Measurements from ENCODE around the gene MDGA2. TPM values are rescaled to one million over a fixed set of nuclear protein-coding genes. Genes with fewer than 3 reads are reported as not detected.
"Not testable (repeated sequence)": the region's sequence is repeated elsewhere in the genome, so short reads cannot be mapped to it uniquely, and the experiment has no call there.

Gene MDGA2
- polyA plus RNA-seq, 1 of the 3 experiments (the other 2 are of a cell fraction): not detected

DNA sequence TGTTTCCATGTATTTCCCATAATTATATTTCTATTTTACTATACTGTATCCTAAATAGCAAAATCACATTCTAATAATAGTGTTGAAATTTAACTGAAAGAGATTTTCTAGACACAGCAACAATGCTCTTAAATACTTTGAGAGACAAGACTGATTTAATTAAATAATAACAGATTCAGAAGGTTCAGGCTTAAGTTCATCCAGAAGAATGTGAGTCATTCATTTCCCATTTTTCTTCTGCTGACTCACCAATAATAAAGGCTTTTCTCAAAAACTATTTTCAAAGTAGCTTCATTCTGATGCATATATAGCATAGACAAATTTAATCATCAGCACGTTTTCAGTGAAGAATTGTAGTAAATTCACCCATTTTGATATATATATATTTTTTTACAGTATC, 481.4 kb downstream of the MDGA2 start:
- Histone ChIP-seq H3F3A (replicated peaks; ENCODE audit: insufficient read depth) (peaks cover 6% of the 10 kb centered on the region), H3K79me2 (ENCODE audit: insufficient read depth) (no peaks in the 10 kb centered on the region), H3K9ac (no peak overlapping the region), H2AFZ (ENCODE audit: low read depth) (no peak overlapping the region), H3K4me3 (ENCODE audit: low read depth in 2 of 2, low read length in 1 of 2) (no peak overlapping the region), H3K4me1 (ENCODE audit: control insufficient read depth in 1 of 2, insufficient read depth in 2 of 2, low read depth in 1 of 2, low read length in 1 of 2) (no peaks in the 10 kb centered on the region; a peak in 1 of 4 replicates), H3K4me2 (no peak overlapping the region), H3K36me3 (replicated peaks in 1 of 2; ENCODE audit: control insufficient read depth in 1 of 2, insufficient read depth in 2 of 2, low read length in 1 of 2) (no peaks in the 10 kb centered on the region), H3K9me2 (no peaks in the 10 kb centered on the region), H3K27me3 (ENCODE audit: insufficient read depth) (no peaks in the 10 kb centered on the region), H3K9me3 (no peaks in the 10 kb centered on the region), H3K27ac (ENCODE audit: low read depth in 2 of 2, low read length in 1 of 2) (peak overlapping the region in 1 of 2 experiments; percentile 51; a peak in 2 of 4 replicates), H4K20me1 (ENCODE audit: insufficient read depth) (no peaks in the 10 kb centered on the region)
- WGBS (ENCODE audit: low lambda C conversion rate): 0% methylated on average over 1 of the region's 1 CpG
- DNase-seq: no peak
- TF ChIP-seq RFX5 (IDR thresholded peaks at IDR 0.05; ENCODE audit: low read length): no peak
- no peak for TF ChIP-seq POLR2AphosphoS5 (IDR thresholded peaks at IDR 0.05; ENCODE audit: low read depth, low read length)
- TF ChIP-seq, protein P1, sequence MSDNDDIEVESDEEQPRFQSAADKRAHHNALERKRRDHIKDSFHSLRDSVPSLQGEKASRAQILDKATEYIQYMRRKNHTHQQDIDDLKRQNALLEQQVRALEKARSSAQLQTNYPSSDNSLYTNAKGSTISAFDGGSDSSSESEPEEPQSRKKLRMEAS (IDR thresholded peaks at IDR 0.05; ENCODE audit: low read depth): no peak
- TF ChIP-seq FOSL2 (IDR thresholded peaks at IDR 0.05; ENCODE audit: borderline replicate concordance, low read depth): peak; percentile 33; the same call in 1 of the 2 replicates
- TF ChIP-seq SMC3 (IDR thresholded peaks at IDR 0.05; ENCODE audit: low read depth, low read length): no peak
- ChIA-PET POLR2A (no interaction called here), CTCF (no interaction called here)

DNA sequence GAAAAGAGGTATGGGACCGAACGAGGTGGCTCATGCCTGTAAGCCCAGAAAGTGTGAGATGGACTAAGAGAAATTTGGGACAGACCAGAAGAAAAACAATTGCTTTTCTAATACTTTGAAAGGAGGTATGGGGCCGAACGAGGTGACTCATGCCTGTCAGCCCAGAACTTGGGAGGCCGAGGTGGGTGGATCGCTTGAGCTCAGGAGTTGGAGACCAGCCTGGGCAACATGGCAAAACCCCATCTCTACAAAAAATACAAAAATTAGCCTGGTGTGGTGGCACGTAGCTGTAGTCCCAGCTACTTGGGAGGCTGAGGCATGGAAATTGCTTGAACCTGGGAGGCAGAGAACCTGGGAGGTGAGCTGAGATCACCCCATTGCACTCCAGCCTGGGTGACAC, 483.2 kb downstream of the MDGA2 start:
- H4K20me1 ChIP-seq (ENCODE audit: insufficient read depth); POLR2A ChIA-PET; H3K27me3 ChIP-seq (ENCODE audit: insufficient read depth); H2AFZ ChIP-seq (ENCODE audit: low read depth); H3K27ac ChIP-seq (ENCODE audit: low read depth in 2 of 2, low read length in 1 of 2); DNase-seq; H3K79me2 ChIP-seq (ENCODE audit: insufficient read depth); H3K9ac ChIP-seq; H3K36me3 ChIP-seq (replicated peaks in 1 of 2; ENCODE audit: control insufficient read depth in 1 of 2, insufficient read depth in 2 of 2, low read length in 1 of 2); H3F3A ChIP-seq (replicated peaks; ENCODE audit: insufficient read depth); H3K9me3 ChIP-seq; H3K4me1 ChIP-seq (ENCODE audit: control insufficient read depth in 1 of 2, insufficient read depth in 2 of 2, low read depth in 1 of 2, low read length in 1 of 2); H3K4me3 ChIP-seq (ENCODE audit: low read depth in 2 of 2, low read length in 1 of 2); H3K9me2 ChIP-seq: not testable (repeated sequence)
- WGBS (ENCODE audit: low lambda C conversion rate): 10% methylated on average over 6 of the region's 7 CpGs
- H3K4me2 ChIP-seq: peak overlapping the region; percentile 33; the same call in 1 of the 2 replicates
- CTCF ChIA-PET: interaction anchor here (1.2 kb wide), 1 partner anchor 86 kb away, joined by 3 read pairs; no protein-coding TSS in a partner anchor

DNA sequence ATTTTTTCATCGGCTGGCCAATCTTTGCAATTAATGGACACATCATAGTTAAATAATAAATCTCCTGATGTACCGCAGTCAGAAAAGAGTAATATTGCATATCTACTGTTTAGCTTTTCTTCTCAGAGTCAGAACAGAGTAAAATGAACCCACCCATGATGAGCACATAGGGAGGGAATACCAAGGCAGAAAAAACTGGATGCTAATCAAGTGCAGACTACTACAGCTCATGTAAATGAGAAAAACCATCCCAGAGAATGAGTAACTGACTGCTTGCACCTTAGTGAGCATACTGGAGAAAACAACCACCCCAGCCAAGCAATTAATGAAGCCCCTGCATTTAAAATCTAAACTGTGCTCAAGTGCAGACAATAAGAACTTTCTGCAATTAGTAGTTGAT, 483.7 kb downstream of the MDGA2 start:
- no peaks in the 10 kb centered on the region for H3K9me3 ChIP-seq
- no peak overlapping the region for H3K4me3 ChIP-seq (ENCODE audit: low read depth in 2 of 2, low read length in 1 of 2)
- WGBS (ENCODE audit: low lambda C conversion rate): 13% methylated on average over 2 of the region's 2 CpGs
- H3K4me2 ChIP-seq: peak overlapping the region; percentile 33; the same call in 1 of the 2 replicates
- no peaks in the 10 kb centered on the region for H3K27me3 ChIP-seq (ENCODE audit: insufficient read depth)
- H3K27ac ChIP-seq (ENCODE audit: low read depth in 2 of 2, low read length in 1 of 2): no peak overlapping the region
- TF ChIP-seq, protein P2, sequence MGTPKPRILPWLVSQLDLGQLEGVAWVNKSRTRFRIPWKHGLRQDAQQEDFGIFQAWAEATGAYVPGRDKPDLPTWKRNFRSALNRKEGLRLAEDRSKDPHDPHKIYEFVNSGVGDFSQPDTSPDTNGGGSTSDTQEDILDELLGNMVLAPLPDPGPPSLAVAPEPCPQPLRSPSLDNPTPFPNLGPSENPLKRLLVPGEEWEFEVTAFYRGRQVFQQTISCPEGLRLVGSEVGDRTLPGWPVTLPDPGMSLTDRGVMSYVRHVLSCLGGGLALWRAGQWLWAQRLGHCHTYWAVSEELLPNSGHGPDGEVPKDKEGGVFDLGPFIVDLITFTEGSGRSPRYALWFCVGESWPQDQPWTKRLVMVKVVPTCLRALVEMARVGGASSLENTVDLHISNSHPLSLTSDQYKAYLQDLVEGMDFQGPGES (IDR thresholded peaks at IDR 0.05; ENCODE audit: low read depth, low read length): no peak
- no peak for TF ChIP-seq TCF12 (IDR thresholded peaks at IDR 0.05)
- TF ChIP-seq, protein P3, sequence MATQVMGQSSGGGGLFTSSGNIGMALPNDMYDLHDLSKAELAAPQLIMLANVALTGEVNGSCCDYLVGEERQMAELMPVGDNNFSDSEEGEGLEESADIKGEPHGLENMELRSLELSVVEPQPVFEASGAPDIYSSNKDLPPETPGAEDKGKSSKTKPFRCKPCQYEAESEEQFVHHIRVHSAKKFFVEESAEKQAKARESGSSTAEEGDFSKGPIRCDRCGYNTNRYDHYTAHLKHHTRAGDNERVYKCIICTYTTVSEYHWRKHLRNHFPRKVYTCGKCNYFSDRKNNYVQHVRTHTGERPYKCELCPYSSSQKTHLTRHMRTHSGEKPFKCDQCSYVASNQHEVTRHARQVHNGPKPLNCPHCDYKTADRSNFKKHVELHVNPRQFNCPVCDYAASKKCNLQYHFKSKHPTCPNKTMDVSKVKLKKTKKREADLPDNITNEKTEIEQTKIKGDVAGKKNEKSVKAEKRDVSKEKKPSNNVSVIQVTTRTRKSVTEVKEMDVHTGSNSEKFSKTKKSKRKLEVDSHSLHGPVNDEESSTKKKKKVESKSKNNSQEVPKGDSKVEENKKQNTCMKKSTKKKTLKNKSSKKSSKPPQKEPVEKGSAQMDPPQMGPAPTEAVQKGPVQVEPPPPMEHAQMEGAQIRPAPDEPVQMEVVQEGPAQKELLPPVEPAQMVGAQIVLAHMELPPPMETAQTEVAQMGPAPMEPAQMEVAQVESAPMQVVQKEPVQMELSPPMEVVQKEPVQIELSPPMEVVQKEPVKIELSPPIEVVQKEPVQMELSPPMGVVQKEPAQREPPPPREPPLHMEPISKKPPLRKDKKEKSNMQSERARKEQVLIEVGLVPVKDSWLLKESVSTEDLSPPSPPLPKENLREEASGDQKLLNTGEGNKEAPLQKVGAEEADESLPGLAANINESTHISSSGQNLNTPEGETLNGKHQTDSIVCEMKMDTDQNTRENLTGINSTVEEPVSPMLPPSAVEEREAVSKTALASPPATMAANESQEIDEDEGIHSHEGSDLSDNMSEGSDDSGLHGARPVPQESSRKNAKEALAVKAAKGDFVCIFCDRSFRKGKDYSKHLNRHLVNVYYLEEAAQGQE (IDR thresholded peaks at IDR 0.05; ENCODE audit: low read depth, low read length): no peak
- TF ChIP-seq, protein P4, sequence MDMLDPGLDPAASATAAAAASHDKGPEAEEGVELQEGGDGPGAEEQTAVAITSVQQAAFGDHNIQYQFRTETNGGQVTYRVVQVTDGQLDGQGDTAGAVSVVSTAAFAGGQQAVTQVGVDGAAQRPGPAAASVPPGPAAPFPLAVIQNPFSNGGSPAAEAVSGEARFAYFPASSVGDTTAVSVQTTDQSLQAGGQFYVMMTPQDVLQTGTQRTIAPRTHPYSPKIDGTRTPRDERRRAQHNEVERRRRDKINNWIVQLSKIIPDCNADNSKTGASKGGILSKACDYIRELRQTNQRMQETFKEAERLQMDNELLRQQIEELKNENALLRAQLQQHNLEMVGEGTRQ (IDR thresholded peaks at IDR 0.05; ENCODE audit: borderline replicate concordance, low read depth, low read length): no peak
- no peak for TF ChIP-seq GATA2 (CRISPR knock-in tag; IDR thresholded peaks at IDR 0.05)
- CTCF ChIA-PET: interaction anchor here (1.2 kb wide), 1 partner anchor 87 kb away, joined by 3 read pairs; no protein-coding TSS in a partner anchor
- H3K9ac ChIP-seq: no peak overlapping the region
- H3K4me1 ChIP-seq (ENCODE audit: control insufficient read depth in 1 of 2, insufficient read depth in 2 of 2, low read depth in 1 of 2, low read length in 1 of 2): no peaks in the 10 kb centered on the region; a peak in 1 of 4 replicates
- H3K36me3 ChIP-seq (replicated peaks in 1 of 2; ENCODE audit: control insufficient read depth in 1 of 2, insufficient read depth in 2 of 2, low read length in 1 of 2): no peaks in the 10 kb centered on the region
- H2AFZ ChIP-seq (ENCODE audit: low read depth): no peak overlapping the region
- POLR2A ChIA-PET: no interaction called here
- H3F3A ChIP-seq (replicated peaks; ENCODE audit: insufficient read depth): peaks cover 6% of the 10 kb centered on the region
- no peaks in the 10 kb centered on the region for H4K20me1 ChIP-seq (ENCODE audit: insufficient read depth)
- no peaks in the 10 kb centered on the region for H3K9me2 ChIP-seq
- H3K79me2 ChIP-seq (ENCODE audit: insufficient read depth): no peaks in the 10 kb centered on the region
- no peak for DNase-seq

Measured in SK-N-SH (cell line).